HEK293T (cell line): Measurements from ENCODE around the gene CORO2A.

Experiments
- BHLHE40 ChIP-seq: fragments of 450-650 bp; IDR thresholded peaks from 2 replicates; pipeline ENCODE4 v1.6.1; 2016; ENCODE audit warnings: mild to moderate bottlenecking, moderate library complexity, borderline replicate concordance
- FOXA1 ChIP-seq: fragments of 450-650 bp; IDR thresholded peaks from 2 replicates; pipeline ENCODE4 v1.6.1; 2016; ENCODE audit warnings: mild to moderate bottlenecking
- NFRKB ChIP-seq: fragments of 450-650 bp; IDR thresholded peaks from 2 replicates; pipeline ENCODE4 v1.6.1; 2016; ENCODE audit warnings: mild to moderate bottlenecking, moderate library complexity
- TF ChIP-seq, protein P1 (sequence below): fragments of 450-650 bp; IDR thresholded peaks from 2 replicates; pipeline ENCODE4 v1.6.1; 2016

DNA sequence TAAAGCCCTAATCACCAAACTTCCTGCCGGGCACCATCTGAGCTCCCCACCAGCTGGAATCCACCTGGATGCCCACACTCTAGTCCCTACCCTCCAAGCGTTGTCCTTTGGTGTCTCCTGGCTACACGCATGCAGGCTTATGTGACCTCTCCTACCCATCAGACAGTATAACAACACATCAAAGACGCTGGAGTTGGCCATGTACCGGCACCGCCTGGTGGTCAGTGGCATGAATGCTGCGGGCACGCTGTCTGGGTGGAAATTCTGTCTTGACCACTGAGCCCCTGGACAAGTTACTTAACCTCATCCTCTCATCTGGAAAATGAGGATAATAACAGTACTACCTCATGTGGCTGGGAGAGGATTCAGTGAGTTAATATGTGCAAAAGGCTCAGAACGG lies 23.4 kb upstream of the CORO2A start:
- no peak for TF ChIP-seq BHLHE40
- TF ChIP-seq, protein P1, sequence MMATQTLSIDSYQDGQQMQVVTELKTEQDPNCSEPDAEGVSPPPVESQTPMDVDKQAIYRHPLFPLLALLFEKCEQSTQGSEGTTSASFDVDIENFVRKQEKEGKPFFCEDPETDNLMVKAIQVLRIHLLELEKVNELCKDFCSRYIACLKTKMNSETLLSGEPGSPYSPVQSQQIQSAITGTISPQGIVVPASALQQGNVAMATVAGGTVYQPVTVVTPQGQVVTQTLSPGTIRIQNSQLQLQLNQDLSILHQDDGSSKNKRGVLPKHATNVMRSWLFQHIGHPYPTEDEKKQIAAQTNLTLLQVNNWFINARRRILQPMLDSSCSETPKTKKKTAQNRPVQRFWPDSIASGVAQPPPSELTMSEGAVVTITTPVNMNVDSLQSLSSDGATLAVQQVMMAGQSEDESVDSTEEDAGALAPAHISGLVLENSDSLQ = no peak
- TF ChIP-seq FOXA1 = no peak
- no peak for TF ChIP-seq NFRKB
